Measurements from ENCODE around the gene SSR4.

SSR4 gene

DNA sequence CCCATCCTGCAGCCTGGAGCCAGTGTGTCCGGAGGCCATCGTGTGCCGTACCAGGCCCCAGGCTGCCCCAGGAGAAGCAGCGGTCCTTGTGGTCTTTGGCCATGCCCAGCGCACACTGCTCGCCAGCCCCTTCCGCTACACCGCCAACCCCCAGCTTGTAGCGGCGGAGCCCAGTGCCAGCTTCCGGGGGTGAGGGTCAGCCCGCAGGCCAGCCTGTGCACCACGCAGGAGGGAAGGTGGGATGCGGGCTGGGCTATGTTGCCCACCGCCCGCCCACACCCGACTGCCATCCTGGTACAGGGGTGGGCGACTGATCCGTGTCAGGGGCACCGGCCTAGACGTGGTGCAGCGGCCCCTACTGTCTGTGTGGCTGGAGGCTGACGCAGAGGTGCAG lies 21.3 kb upstream of the SSR4 start:
- Mint-ChIP-seq H3K4me3 (no peak overlapping the region), H3K36me3 (no peaks in the 10 kb centered on the region), H3K4me1 (peaks cover 2% of the 10 kb centered on the region), H3K9me3 (no peaks in the 10 kb centered on the region), H3K27ac (no peak overlapping the region), H3K27me3 (peaks cover 1% of the 10 kb centered on the region)
- no peak for ATAC-seq (ENCODE audit: low read depth)
- DNase-seq (ENCODE audit: low spot score in 2 of 2), result no peak

DNA sequence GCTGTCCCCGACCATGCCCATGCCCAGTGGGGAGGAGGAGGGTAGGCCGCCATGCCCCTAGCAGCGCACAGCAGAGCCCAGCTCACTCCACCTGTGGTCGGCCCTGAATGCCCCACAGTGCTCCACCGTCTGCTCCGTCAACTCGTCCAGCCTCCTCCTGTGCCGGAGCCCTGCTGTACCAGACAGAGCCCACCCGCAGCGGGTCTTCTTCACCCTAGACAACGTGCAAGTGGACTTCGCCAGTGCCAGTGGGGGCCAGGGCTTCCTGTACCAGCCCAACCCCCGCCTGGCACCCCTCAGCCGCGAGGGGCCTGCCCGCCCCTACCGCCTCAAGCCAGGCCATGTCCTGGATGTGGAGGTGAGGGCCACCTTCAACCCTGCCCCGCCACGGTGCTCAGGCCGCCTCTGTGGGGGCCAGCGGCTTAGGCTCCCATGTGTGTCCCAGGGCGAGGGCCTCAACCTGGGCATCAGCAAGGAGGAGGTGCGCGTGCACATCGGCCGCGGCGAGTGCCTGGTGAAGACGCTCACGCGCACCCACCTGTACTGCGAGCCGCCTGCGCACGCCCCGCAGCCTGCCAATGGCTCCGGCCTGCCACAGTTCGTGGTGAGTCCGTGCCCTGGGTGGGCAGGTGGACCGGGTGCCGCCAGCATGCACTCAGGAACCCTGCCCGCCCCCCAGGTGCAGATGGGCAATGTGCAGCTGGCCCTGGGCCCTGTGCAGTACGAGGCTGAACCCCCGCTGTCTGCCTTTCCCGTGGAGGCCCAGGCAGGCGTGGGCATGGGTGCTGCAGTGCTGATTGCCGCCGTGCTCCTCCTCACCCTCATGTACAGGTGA lies 20.5 kb upstream of the SSR4 start:
- H3K27ac Mint-ChIP-seq, result no peak overlapping the region
- no peak overlapping the region for H3K4me3 Mint-ChIP-seq
- H3K27me3 Mint-ChIP-seq, result peaks cover 1% of the 10 kb centered on the region
- peaks cover 2% of the 10 kb centered on the region for H3K4me1 Mint-ChIP-seq
- no peaks in the 10 kb centered on the region for H3K9me3 Mint-ChIP-seq
- H3K36me3 Mint-ChIP-seq, result no peaks in the 10 kb centered on the region
- DNase-seq (ENCODE audit: low spot score in 2 of 2) (no peak), ATAC-seq (ENCODE audit: low read depth) (no peak)

DNA sequence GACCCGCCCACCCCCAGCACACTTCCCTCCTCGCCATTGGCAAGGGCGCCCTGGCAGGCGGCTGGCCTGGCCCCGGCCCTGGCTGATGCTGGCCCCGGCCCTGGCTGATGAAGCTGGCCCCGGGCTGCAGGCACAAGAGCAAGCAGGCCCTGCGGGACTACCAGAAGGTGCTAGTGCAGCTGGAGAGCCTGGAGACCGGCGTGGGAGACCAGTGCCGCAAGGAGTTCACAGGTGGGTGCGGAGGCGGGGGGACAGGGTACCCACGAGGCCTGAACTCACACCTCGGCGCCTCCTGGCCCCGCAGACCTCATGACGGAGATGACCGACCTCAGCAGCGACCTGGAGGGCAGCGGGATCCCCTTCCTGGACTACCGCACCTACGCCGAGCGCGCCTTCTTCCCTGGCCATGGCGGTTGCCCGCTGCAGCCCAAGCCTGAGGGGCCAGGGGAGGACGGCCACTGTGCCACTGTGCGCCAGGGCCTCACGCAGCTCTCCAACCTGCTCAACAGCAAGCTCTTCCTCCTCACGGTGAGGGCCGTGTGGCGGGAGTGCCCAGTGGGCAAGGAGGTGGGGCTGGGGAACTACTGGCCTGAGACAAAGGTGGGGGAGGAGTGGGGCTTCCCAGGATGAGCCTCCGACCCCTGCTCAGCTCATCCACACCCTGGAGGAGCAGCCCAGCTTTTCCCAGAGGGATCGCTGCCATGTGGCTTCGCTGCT lies 19.7 kb upstream of the SSR4 start:
- H3K36me3 Mint-ChIP-seq, result no peaks in the 10 kb centered on the region
- peaks cover 2% of the 10 kb centered on the region for H3K4me1 Mint-ChIP-seq
- no peak for DNase-seq (ENCODE audit: low spot score in 2 of 2)
- no peak overlapping the region for H3K4me3 Mint-ChIP-seq
- no peak overlapping the region for H3K27ac Mint-ChIP-seq
- H3K27me3 Mint-ChIP-seq, result peaks cover 3% of the 10 kb centered on the region
- no peaks in the 10 kb centered on the region for H3K9me3 Mint-ChIP-seq
- ATAC-seq (ENCODE audit: low read depth), result no peak

DNA sequence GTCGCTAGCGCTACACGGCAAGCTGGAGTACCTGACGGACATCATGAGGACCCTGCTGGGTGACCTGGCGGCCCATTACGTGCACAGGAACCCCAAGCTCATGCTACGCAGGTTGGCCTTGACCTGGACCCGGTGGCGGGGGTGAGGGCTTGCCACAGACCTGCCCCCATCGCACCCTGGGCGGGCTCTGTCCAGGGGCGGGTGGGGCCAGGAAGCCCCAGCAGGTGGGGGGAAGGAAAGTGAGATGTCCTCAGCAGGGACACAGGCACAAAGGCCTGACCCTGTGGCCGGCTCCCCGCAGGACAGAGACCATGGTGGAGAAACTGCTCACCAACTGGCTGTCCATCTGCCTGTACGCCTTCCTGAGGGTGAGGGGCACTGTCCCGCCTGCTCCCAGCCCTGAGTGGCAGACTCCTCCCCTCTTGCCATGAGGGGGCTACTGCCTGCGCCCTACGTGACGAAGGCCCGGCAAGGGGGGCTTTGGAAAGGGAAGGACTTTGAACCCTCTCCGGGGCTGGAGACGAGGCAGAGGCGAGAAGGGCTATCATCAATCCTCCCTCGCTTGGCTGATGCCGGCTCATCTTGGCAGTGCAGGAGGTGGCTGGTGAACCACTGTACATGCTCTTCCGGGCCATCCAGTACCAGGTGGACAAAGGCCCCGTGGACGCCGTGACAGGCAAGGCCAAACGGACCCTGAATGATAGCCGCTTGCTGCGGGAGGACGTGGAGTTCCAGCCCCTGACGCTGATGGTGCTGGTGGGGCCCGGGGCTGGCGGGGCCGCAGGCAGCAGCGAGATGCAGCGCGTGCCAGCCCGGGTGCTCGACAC lies 19.0 kb upstream of the SSR4 start:
- Mint-ChIP-seq H3K36me3 (no peaks in the 10 kb centered on the region), H3K27me3 (peaks cover 7% of the 10 kb centered on the region), H3K4me3 (no peak overlapping the region), H3K9me3 (no peaks in the 10 kb centered on the region), H3K27ac (no peak overlapping the region), H3K4me1 (peaks cover 5% of the 10 kb centered on the region)
- DNase-seq (ENCODE audit: low spot score in 2 of 2), result no peak
- ATAC-seq (ENCODE audit: low read depth), result no peak

DNA sequence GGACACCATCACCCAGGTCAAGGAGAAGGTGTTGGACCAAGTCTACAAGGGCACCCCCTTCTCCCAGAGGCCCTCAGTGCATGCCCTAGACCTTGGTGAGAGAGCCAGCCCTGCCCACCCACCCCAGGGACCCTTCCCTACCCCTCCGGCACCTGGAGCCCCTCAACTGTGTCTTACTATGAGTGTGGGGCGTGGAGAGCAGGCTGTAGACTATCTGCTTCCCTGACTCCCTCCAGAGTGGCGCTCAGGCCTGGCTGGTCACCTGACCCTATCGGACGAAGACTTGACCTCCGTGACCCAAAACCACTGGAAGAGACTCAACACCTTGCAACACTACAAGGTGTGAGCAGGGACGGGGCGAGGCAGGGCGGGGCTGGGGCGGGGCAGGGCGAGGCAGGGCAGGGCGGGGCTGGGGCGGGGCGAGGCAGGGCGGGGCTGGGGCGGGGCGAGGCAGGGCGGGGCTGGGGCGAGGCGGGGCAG lies 18.3 kb upstream of the SSR4 start:
- Mint-ChIP-seq H3K27me3 (peaks cover 7% of the 10 kb centered on the region), H3K9me3 (no peaks in the 10 kb centered on the region), H3K27ac (no peak overlapping the region), H3K36me3 (no peaks in the 10 kb centered on the region), H3K4me3 (no peak overlapping the region), H3K4me1 (peaks cover 5% of the 10 kb centered on the region)
- ATAC-seq (ENCODE audit: low read depth) (no peak), DNase-seq (ENCODE audit: low spot score in 2 of 2) (no peak)

DNA sequence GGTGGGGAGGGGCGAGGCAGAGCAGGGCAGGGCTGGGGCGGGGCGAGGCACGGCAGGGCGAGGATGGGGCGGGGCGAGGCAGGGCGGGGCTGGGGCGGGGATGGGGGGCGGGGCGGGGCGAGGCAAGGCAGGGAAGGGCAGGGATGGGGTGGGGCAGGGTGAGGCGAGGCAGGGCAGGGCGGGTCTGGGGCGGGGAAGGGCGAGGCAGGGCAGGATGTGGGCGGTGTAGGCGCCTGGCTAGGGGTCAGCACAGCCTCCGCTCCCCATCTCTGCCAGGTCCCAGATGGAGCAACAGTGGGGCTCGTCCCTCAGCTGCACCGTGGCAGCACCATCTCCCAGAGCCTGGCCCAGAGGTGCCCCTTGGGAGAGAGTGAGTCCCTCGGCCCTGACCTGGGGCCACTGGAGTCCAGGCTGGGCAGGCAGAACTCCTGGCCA lies 17.8 kb upstream of the SSR4 start:
- ATAC-seq (ENCODE audit: low read depth), result no peak
- DNase-seq (ENCODE audit: low spot score in 2 of 2), result no peak
- Mint-ChIP-seq H3K36me3 (no peaks in the 10 kb centered on the region), H3K27ac (no peak overlapping the region), H3K4me3 (no peak overlapping the region), H3K27me3 (peaks cover 7% of the 10 kb centered on the region), H3K9me3 (no peaks in the 10 kb centered on the region), H3K4me1 (peaks cover 5% of the 10 kb centered on the region)

DNA sequence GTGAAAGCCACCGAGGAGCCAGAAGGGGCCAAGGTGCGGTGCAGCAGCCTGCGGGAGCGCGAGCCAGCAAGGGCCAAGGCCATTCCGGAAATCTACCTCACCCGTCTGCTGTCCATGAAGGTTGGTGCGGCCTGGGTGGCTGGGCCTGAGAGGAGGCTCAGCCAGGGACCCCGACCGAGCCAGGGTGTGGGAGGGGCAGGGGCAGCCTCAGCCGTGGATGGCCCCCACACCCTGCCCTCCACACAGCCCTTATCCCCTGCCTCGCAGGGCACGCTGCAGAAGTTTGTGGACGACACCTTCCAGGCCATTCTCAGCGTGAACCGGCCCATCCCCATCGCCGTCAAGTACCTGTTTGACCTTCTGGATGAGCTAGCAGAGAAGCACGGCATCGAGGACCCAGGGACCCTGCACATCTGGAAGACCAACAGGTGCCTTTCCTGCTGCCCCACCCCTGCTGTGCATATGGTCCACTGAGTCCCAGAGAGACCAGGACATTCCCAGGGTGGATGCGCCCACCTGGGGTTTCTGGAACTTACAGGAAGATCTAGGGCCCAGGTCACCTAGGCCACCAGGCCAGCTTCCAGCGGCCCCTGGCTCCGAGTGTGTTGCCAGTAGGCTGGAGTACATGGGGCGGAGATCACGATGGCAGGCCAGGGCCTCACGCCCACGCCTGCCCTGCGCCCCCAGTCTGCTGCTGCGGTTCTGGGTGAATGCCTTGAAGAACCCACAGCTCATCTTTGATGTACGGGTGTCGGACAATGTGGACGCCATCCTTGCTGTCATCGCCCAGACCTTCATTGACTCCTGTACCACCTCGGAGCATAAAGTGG lies 17.0 kb upstream of the SSR4 start:
- H3K9me3 Mint-ChIP-seq, result no peaks in the 10 kb centered on the region
- DNase-seq (ENCODE audit: low spot score in 2 of 2), result no peak
- H3K36me3 Mint-ChIP-seq, result no peaks in the 10 kb centered on the region
- H3K27ac Mint-ChIP-seq, result no peak overlapping the region
- H3K27me3 Mint-ChIP-seq, result peaks cover 7% of the 10 kb centered on the region
- H3K4me3 Mint-ChIP-seq, result no peak overlapping the region
- ATAC-seq (ENCODE audit: low read depth), result no peak
- H3K4me1 Mint-ChIP-seq, result peaks cover 5% of the 10 kb centered on the region

DNA sequence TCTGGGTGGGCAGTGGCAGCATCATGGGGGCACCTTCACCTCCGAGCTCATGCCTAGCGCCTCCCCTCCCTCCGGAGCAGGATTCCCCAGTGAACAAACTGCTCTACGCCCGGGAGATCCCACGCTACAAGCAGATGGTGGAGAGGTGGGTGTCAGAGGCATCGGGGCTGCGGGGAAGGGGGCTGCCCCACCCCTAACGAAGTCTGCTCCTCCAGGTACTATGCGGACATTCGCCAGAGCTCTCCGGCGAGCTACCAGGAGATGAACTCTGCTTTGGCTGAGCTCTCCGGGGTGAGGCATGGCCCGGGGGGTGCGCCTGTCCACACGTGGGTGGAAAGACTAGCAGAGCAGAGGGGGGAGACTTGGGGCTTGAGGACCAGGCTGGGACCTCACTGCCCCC lies 16.3 kb upstream of the SSR4 start:
- DNase-seq (ENCODE audit: low spot score in 2 of 2), result no peak
- H3K27ac Mint-ChIP-seq, result no peak overlapping the region
- no peak for ATAC-seq (ENCODE audit: low read depth)
- no peaks in the 10 kb centered on the region for H3K36me3 Mint-ChIP-seq
- H3K4me3 Mint-ChIP-seq, result no peak overlapping the region
- no peaks in the 10 kb centered on the region for H3K9me3 Mint-ChIP-seq
- H3K4me1 Mint-ChIP-seq, result peaks cover 5% of the 10 kb centered on the region
- peaks cover 7% of the 10 kb centered on the region for H3K27me3 Mint-ChIP-seq

DNA sequence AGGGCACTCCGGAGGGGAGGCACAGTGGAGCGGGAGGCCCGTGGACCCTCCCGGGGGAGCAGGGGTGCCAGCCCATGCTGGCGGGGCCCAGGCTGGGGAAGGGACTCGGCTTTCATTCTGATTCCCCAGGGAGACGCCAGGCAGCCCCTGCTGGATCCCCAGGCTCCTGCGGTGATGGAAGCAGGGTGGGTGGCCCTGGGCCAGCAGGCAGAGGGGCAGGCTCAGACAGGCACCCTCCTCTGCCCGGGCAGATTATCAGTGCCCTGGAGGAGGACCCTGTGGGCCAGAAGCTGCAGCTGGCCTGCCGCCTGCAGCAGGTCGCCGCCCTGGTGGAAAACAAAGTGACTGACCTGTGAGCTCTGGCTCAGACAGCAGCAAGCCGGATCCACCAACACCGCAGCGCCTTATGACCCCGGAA lies 15.8 kb upstream of the SSR4 start:
- Mint-ChIP-seq H3K27ac (no peak overlapping the region), H3K4me1 (peaks cover 5% of the 10 kb centered on the region), H3K27me3 (peaks cover 7% of the 10 kb centered on the region), H3K9me3 (no peaks in the 10 kb centered on the region), H3K36me3 (no peaks in the 10 kb centered on the region), H3K4me3 (no peak overlapping the region)
- DNase-seq (ENCODE audit: low spot score in 2 of 2) (no peak), ATAC-seq (ENCODE audit: low read depth) (no peak)

DNA sequence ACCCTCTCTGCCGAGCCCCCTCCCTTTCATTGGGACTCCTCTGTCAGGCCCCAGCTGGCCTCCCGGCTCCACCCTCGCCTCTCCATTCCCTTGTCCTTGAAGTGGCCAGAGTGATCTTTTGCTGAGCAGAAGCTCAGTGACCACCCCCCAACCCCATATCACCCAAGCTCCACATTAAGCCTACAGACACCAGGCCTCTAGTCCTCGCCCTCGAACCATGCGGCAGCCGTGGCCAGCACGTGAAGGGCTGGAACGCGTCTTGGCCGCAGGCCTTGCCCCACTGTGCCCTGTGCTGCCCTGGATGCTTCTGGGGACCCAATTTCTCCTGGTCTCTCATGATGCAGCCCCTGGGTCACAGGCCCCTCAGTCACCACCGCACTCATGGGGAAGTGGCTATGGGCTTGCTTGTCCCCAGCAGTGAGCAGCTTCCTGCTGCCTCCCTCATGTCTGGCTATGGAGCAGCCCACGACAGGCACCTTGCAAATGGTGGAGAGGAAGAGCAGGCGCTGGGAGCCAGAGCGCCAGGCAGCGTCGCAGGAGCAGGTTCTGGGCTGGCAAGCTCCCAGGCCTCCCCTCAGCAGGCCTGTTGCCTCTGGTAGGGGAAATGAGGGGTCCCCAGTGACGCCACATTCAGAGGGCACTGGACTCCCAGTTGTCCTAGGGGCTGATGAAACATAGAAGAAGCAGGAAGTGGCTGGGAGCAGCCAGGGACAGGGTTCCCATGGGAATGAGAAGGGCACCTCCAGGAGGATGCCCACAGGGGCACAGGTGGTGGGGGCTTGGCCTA lies 14.4 kb upstream of the SSR4 start:
- H3K27me3 Mint-ChIP-seq, result peaks cover 7% of the 10 kb centered on the region
- no peak overlapping the region for H3K27ac Mint-ChIP-seq
- DNase-seq (ENCODE audit: low spot score in 2 of 2) (no peak), ATAC-seq (ENCODE audit: low read depth) (no peak)
- H3K9me3 Mint-ChIP-seq, result no peaks in the 10 kb centered on the region
- peak overlapping the region; percentile 4 for H3K4me3 Mint-ChIP-seq
- peaks cover 5% of the 10 kb centered on the region for H3K4me1 Mint-ChIP-seq
- no peaks in the 10 kb centered on the region for H3K36me3 Mint-ChIP-seq

DNA sequence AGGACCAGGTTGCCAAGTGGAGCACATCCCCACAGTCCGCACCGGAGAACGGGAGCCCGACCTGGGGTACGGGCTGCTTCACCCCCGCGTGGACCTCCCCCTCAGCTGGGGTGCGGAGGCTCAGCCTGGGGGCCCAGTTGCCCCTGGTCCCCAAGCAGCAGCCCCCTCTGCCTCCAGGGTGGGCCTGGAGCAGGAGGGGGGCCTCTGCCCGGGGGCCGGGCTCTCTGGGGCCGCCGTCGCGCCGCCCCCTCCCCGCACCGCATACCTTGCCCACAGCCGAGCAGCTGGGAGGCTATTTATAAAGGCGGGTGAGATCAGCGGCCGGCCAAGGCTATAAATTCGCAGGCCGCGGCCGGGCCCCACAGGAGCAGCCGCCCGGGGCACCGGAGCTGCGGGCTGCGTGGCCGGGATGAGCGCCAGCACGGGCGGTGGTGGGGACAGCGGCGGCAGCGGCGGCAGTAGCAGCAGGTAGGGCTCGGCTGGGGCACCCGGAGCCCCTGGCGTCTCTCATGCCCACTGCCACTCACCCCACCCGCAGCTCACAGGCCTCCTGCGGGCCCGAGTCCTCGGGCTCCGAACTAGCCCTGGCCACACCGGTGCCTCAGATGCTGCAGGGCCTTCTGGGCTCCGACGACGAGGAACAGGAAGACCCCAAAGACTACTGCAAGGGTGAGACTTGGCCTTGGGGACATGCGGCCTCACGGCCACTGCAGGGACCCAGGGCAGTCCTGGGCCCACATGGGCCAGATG lies 13.6 kb upstream of the SSR4 start, which contains the start of gene SRPK3:
Gene SRPK3, plus strand, starts transcription at position 364 of the 750 bp plus-strand sequence. Its CDS starts 46 bp downstream, at position 410.
- H3K27me3 Mint-ChIP-seq, result peaks cover 7% of the 10 kb centered on the region
- H3K4me1 Mint-ChIP-seq, result peaks cover 5% of the 10 kb centered on the region
- ATAC-seq (ENCODE audit: low read depth) (no peak), DNase-seq (ENCODE audit: low spot score in 2 of 2) (no peak)
- H3K36me3 Mint-ChIP-seq, result peaks cover 3% of the 10 kb centered on the region
- no peak within 1 kb of the TSS for H3K27ac Mint-ChIP-seq
- H3K9me3 Mint-ChIP-seq, result no peaks in the 10 kb centered on the region
- H3K4me3 Mint-ChIP-seq, result peak within 1 kb of the TSS; percentile 4

DNA sequence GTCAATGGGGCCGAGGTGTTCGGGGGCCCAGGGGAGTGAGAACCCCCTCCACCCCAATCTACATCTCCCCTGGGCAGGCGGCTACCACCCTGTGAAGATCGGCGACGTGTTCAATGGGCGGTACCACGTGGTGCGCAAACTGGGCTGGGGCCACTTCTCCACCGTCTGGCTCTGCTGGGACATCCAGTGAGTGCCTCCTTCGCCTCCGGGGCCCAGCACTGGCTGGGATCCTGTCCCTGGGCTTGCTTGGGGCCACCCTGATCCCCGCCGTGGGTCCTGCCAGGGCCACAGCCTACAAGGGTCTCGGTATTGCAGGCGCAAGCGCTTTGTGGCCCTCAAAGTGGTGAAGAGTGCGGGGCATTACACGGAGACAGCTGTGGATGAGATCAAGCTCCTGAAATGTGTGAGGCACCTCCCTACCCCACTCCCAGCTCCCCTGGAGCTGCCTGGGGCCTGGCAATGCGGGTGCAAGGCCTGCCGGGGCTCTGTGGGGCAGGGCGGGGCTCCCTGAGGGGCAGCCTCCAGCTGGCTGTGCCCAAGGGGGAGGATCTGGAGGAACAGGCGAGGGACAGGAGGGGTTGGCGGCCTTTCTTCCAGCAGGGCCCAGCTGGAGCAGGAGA lies 12.9 kb upstream of the SSR4 start:
- H3K9me3 Mint-ChIP-seq, result no peaks in the 10 kb centered on the region
- no peak for DNase-seq (ENCODE audit: low spot score in 2 of 2)

More for the DNA sequence above, 12.9 kb upstream of the SSR4 start:
- peaks cover 3% of the 10 kb centered on the region for H3K4me1 Mint-ChIP-seq
- no peak for ATAC-seq (ENCODE audit: low read depth)
- H3K27me3 Mint-ChIP-seq, result peaks cover 6% of the 10 kb centered on the region
- no peak overlapping the region for H3K4me3 Mint-ChIP-seq
- H3K36me3 Mint-ChIP-seq, result peaks cover 3% of the 10 kb centered on the region
- no peak overlapping the region for H3K27ac Mint-ChIP-seq

All from memory B cell (primary cell).